ENCODE data around the gene ZSCAN5B. TPM values are rescaled to one million over a fixed set of nuclear protein-coding genes. Genes with fewer than 3 reads are reported as not detected.
"Not testable (repeated sequence)": the region's sequence is repeated elsewhere in the genome, so short reads cannot be mapped to it uniquely, and the experiment has no call there.

Gene ZSCAN5B, protein sequence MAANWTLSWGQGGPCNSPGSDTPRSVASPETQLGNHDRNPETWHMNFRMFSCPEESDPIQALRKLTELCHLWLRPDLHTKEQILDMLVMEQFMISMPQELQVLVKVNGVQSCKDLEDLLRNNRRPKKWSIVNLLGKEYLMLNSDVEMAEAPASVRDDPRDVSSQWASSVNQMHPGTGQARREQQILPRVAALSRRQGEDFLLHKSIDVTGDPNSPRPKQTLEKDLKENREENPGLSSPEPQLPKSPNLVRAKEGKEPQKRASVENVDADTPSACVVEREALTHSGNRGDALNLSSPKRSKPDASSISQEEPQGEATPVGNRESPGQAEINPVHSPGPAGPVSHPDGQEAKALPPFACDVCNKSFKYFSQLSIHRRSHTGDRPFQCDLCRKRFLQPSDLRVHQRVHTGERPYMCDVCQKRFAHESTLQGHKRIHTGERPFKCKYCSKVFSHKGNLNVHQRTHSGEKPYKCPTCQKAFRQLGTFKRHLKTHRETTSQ
- not detected in 3 replicates for total RNA-seq
- long read RNA-seq, result 0 reads

DNA sequence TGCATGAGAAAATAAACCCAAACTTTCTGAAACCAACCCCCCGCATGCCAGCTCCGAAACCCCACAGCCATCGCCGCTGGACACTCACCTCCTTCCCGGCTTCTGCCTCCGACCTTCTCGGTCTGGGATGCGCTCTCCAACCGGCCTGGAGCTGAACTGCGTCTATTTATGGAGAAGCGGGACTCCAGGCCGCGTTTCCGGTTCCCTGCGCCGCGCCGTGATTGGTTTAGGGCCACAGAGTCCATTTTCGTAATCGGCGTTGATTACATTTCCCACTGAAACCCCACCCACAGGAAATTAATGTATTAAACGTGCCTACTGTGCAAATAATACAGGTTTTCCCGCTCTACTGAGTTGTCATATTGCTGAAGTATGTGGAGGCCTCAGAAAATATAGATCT is at the start of gene ZSCAN5B:
Gene ZSCAN5B (minus strand): TSS at position 138 of the 400 bp plus-strand sequence. CDS start 4,731 bp downstream, outside the sequence.
- not testable (repeated sequence) for H3K27me3 Mint-ChIP-seq (ENCODE audit: low read depth); H3K36me3 Mint-ChIP-seq (ENCODE audit: low read depth); H3K4me1 Mint-ChIP-seq (ENCODE audit: low read depth); H3K4me3 Mint-ChIP-seq (ENCODE audit: unreplicated experiment); H3K27ac Mint-ChIP-seq (ENCODE audit: unreplicated experiment); DNase-seq (ENCODE audit: low spot score)
- H3K9me3 Mint-ChIP-seq (ENCODE audit: low read depth), result peaks cover 16% of the 10 kb centered on the region

DNA sequence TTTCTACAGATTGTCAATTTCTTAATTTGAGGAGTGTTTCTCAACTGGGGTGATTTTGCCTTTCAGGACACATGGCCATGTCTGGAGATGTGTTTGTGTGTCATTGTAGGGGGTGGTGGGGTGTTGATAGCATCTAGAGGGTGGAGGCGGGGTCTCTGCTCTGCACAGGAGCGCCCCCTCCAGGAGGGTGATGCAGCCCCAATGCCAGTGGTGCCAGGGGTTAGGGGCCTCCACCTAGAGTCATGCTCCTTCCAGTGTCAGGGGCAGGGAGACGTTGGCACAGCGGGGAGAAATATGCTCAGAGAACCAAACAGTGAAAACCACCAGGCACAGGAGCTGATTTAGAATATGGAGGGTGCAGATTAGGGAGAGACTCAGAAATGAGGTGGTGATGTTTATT is 48.2 kb upstream of the ZSCAN5B start:
- peaks cover 13% of the 10 kb centered on the region for H3K9me3 Mint-ChIP-seq (ENCODE audit: low read depth)
- not testable (repeated sequence) for H3K4me1 Mint-ChIP-seq (ENCODE audit: low read depth); DNase-seq (ENCODE audit: low spot score); H3K36me3 Mint-ChIP-seq (ENCODE audit: low read depth); H3K4me3 Mint-ChIP-seq (ENCODE audit: unreplicated experiment); H3K27me3 Mint-ChIP-seq (ENCODE audit: low read depth); H3K27ac Mint-ChIP-seq (ENCODE audit: unreplicated experiment)

DNA sequence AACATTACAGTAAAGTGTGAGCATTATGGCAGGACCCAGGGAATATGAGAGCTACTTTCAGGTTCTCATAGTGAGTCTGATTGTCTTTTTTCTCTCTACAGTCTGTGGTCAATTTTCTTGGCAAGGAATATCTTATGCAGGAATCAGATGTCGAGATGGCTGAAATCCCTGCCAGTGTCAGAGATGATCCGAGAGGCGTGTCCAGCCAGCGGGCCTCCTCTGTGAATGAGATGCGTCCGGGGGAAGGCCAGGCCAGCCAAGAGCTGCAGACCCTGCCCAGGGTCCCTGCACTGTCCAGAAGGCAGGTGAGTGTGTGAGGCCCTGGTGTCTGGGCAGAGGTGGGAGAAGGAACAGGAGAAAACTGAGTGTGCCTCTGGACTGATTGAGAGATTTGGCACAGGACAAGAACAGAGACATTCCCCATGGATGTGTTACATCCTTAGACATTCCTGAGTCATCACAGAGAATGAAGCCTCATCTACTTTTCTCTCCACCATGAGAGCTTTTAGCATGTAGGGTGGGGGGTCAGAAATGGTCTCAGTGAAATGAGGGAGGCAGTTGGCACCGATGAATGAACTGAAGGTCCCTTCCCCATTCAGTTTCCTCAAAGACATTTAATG is 47.6 kb upstream of the ZSCAN5B start:
- no peak overlapping the region for H3K4me3 Mint-ChIP-seq (ENCODE audit: unreplicated experiment)
- no peaks in the 10 kb centered on the region for H3K27me3 Mint-ChIP-seq (ENCODE audit: low read depth)
- no peaks in the 10 kb centered on the region for H3K36me3 Mint-ChIP-seq (ENCODE audit: low read depth)
- no peaks in the 10 kb centered on the region for H3K4me1 Mint-ChIP-seq (ENCODE audit: low read depth)
- peaks cover 15% of the 10 kb centered on the region for H3K9me3 Mint-ChIP-seq (ENCODE audit: low read depth)
- DNase-seq (ENCODE audit: low spot score), result no peak
- no peak overlapping the region for H3K27ac Mint-ChIP-seq (ENCODE audit: unreplicated experiment)
- TF ChIP-seq, protein P1, sequence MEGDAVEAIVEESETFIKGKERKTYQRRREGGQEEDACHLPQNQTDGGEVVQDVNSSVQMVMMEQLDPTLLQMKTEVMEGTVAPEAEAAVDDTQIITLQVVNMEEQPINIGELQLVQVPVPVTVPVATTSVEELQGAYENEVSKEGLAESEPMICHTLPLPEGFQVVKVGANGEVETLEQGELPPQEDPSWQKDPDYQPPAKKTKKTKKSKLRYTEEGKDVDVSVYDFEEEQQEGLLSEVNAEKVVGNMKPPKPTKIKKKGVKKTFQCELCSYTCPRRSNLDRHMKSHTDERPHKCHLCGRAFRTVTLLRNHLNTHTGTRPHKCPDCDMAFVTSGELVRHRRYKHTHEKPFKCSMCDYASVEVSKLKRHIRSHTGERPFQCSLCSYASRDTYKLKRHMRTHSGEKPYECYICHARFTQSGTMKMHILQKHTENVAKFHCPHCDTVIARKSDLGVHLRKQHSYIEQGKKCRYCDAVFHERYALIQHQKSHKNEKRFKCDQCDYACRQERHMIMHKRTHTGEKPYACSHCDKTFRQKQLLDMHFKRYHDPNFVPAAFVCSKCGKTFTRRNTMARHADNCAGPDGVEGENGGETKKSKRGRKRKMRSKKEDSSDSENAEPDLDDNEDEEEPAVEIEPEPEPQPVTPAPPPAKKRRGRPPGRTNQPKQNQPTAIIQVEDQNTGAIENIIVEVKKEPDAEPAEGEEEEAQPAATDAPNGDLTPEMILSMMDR (IDR thresholded peaks at IDR 0.05), result no peak

DNA sequence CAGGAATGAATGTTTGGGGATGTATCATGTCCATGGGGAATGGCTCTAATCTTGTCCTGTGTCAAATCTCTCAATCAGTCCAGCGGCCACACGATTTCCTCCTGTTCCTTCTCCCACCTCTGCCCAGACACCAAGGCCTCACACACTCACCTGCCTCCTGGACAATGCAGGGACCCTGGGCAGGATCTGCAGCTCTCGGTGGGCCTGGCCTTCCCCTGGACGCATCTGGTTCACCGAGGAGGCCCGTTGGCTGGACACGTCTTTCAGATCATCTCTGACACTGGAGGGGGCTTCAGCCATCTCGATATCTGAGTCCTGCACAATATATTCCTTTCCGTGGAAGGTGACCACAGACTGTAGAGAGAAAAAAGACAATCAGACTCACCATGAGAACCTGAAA is 25.9 kb upstream of the ZSCAN5B start:
- Mint-ChIP-seq H3K4me3 (ENCODE audit: unreplicated experiment) (no peak overlapping the region), H3K27ac (ENCODE audit: unreplicated experiment) (no peak overlapping the region), H3K4me1 (ENCODE audit: low read depth) (no peaks in the 10 kb centered on the region), H3K27me3 (ENCODE audit: low read depth) (no peaks in the 10 kb centered on the region), H3K36me3 (ENCODE audit: low read depth) (peaks cover 5% of the 10 kb centered on the region), H3K9me3 (ENCODE audit: low read depth) (peaks cover 20% of the 10 kb centered on the region)
- DNase-seq (ENCODE audit: low spot score), result no peak
- TF ChIP-seq, protein P1 (IDR thresholded peaks at IDR 0.05), result no peak

DNA sequence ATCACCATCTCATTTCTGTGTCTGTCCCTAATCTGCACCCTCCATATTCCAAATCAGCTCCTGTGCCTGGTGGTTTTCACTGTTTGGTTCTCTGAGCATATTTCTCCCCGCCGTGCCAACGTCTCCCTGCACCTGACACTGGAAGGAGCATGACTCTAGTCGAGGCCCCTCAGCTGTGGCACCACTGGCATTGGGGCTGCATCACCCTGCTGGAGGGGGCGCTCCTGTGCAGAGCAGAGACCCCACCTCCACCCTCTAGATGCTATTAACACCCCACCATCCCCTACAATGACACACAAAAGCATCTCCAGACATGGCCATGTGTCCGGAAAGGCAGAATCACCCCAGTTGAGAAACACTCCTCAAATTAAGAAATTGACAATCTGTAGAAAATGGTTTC is 25.3 kb upstream of the ZSCAN5B start:
- peaks cover 22% of the 10 kb centered on the region for H3K9me3 Mint-ChIP-seq (ENCODE audit: low read depth)
- H3K4me3 Mint-ChIP-seq (ENCODE audit: unreplicated experiment), result no peak overlapping the region
- H3K27me3 Mint-ChIP-seq (ENCODE audit: low read depth), result no peaks in the 10 kb centered on the region

DNA sequence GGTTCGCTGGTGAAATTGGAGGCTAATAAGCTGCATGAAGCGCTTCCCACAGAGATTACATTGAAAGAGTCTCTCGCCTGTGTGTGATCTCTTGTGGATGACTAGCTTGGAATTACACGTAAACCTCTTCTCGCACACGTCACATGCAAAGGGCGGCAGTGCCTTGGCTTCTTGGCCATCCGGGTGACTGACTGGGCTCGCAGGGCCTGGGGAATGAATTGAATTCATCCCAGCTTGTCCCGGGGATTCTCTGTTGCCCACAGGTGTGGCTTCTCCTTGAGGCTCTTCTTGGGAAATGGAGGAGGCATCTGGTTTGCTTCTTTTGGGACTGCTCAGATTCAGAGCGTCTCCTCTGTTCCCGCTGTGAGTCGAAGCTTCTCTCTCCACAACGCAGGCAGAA is 24.3 kb upstream of the ZSCAN5B start:
- Mint-ChIP-seq H3K27ac (ENCODE audit: unreplicated experiment) (no peak overlapping the region), H3K27me3 (ENCODE audit: low read depth) (no peaks in the 10 kb centered on the region), H3K36me3 (ENCODE audit: low read depth) (peaks cover 5% of the 10 kb centered on the region), H3K9me3 (ENCODE audit: low read depth) (peaks cover 22% of the 10 kb centered on the region), H3K4me3 (ENCODE audit: unreplicated experiment) (no peak overlapping the region), H3K4me1 (ENCODE audit: low read depth) (no peaks in the 10 kb centered on the region)
- no peak for DNase-seq (ENCODE audit: low spot score)
- TF ChIP-seq, protein P1 (IDR thresholded peaks at IDR 0.05), result peak; percentile 3

More for the DNA sequence above, 25.3 kb upstream of the ZSCAN5B start:
- Mint-ChIP-seq H3K27ac (ENCODE audit: unreplicated experiment) (no peak overlapping the region), H3K36me3 (ENCODE audit: low read depth) (peaks cover 5% of the 10 kb centered on the region), H3K4me1 (ENCODE audit: low read depth) (no peaks in the 10 kb centered on the region)
- TF ChIP-seq, protein P1 (IDR thresholded peaks at IDR 0.05), result no peak
- no peak for DNase-seq (ENCODE audit: low spot score)

DNA sequence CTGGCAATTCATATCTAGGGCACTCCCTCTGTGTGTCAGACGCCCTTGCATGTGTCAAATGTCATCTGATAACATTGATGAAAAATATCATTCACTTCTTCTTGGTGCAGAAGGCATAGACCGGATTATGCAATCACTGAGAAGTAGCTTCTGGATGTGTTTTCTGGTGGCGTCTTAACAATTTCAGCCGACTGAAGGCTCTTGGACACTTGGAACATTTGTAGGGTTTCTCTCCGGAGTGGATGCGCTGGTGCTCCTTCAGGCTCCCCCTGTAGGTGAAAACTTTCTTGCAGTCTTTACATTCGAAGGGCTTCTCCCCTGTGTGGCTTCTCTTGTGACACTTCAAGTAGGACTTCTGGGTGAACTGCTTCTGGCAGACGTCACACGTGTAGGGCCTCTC is 23.9 kb upstream of the ZSCAN5B start:
- not testable (repeated sequence) for H3K4me1 Mint-ChIP-seq (ENCODE audit: low read depth); DNase-seq (ENCODE audit: low spot score); H3K36me3 Mint-ChIP-seq (ENCODE audit: low read depth); H3K27ac Mint-ChIP-seq (ENCODE audit: unreplicated experiment); H3K27me3 Mint-ChIP-seq (ENCODE audit: low read depth); H3K4me3 Mint-ChIP-seq (ENCODE audit: unreplicated experiment)
- peaks cover 22% of the 10 kb centered on the region for H3K9me3 Mint-ChIP-seq (ENCODE audit: low read depth)

All from chondrocyte (in vitro differentiated cells).